Left ventricle myocardium inferior (tissue), 1 donor: ENCODE measurements around the gene BCAN. TPM values are rescaled to one million over a fixed set of nuclear protein-coding genes. Genes with fewer than 3 reads are reported as not detected.
"Not testable (repeated sequence)": the region's sequence is repeated elsewhere in the genome, so short reads cannot be mapped to it uniquely, and the experiment has no call there.

Experiments
- DNase-seq: peaks from one replicate; pipeline ENCODE4 v3.0.0-alpha.2; 2020
- H3K27ac ChIP-seq: fragments of 200-600 bp; replicated peaks from 2 replicates; pipeline ENCODE4 v1.8.0; 2021
- H3K27me3 ChIP-seq: fragments of 200-600 bp; 2 replicates; pipeline ENCODE4 v1.8.0; 2021; ENCODE audit warnings: low read depth
- H3K36me3 ChIP-seq: fragments of 200-600 bp; 2 replicates; pipeline ENCODE4 v1.8.0; 2021
- H3K4me1 ChIP-seq: fragments of 200-600 bp; 2 replicates; pipeline ENCODE4 v1.8.0; 2021
- H3K4me3 ChIP-seq: fragments of 200-600 bp; 2 replicates; pipeline ENCODE4 v1.8.0; 2021; ENCODE audit warnings: mild to moderate bottlenecking, moderate library complexity
- H3K9me3 ChIP-seq: fragments of 200-600 bp; replicated peaks from 2 replicates; pipeline ENCODE4 v1.8.0; 2021
- intact Hi-C: fragments of 100-400 bp; cut with micrococcal nuclease; formaldehyde crosslinking; loops from one replicate; pipeline ENCODE4 v1.11.0; 2022
- total RNA-seq: library from RNA; stranded (reverse); fragmentation: NEBNext Ultra II Directional; extraction: Animal tissue kit (Norgen Biotek cat#: 25700); gene quantifications from one replicate; pipeline ENCODE4 v1.2.1, GENCODE V29; 2021
- TF ChIP-seq, protein P1 (sequence below): fragments of 200-600 bp; IDR thresholded peaks from 2 replicates; pipeline ENCODE4 v1.8.0; 2021; ENCODE audit warnings: antibody characterized with exemption, mild to moderate bottlenecking, borderline replicate concordance
- donor health status: DM: no; HTN: yes; CAD: no; lungs with severe emphysema.

The BCAN gene
- total RNA-seq, 1 donor from 2014 or later, result 0.05 TPM

DNA sequence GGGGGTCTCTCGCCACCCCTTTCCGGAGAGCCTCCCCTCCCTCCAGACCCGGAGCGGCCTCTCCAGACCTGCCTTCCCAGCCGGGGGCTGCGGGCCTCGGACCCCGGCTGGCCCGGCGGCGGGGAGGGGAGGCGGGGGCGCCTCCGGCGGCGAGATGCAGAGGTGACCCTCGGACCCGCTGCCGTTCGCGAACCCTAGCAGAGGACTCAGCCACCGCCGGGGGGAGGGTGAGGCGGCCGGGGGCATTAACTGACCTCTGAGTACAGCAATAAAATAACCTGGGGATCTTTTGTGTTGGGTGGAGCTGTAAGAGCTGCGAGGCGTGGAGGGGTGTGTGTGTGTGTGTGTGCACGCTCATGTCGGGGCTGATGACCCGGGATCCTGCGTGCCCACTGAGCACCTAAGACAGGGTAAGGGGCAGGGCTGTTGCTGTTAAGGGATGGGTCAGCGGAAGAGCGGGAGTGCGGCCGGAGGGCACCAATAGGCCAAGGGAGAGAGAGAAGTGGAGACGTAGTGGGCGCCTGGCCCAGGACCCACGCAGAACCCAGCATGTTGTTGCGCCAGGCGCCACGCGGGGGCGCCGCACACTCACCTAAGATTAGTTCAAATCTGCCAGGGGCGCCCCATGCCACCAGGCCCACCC is 16.4 kb upstream of the BCAN start:
- no peaks in the 10 kb centered on the region for H3K36me3 ChIP-seq
- peak overlapping the region; percentile 79 for H3K27ac ChIP-seq

DNA sequence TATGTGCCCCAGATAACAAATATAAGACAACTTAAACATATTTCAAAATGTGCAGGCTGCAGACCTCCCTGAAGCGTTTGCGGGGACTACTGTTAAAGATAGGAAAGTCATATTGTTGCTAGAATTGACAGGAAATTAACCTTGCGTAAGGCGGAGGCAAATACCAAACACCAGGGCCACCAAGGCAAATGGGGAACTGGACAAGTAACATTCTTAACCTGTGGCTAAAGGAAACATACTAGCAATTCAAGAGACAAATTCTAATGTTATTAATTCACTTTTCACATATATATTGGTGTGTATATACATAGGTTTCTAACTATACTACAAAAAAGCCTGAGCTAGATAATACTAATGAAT is 15.9 kb upstream of the BCAN start:
- Histone ChIP-seq H3K27me3 (peaks cover 87% of the 10 kb centered on the region), H3K4me3 (peak overlapping the region; percentile 63), H3K9me3 (no peaks in the 10 kb centered on the region), H3K4me1 (peaks cover 35% of the 10 kb centered on the region), H3K27ac (peak overlapping the region; percentile 79), H3K36me3 (no peaks in the 10 kb centered on the region)
- no peak for DNase-seq
- TF ChIP-seq, protein P1, sequence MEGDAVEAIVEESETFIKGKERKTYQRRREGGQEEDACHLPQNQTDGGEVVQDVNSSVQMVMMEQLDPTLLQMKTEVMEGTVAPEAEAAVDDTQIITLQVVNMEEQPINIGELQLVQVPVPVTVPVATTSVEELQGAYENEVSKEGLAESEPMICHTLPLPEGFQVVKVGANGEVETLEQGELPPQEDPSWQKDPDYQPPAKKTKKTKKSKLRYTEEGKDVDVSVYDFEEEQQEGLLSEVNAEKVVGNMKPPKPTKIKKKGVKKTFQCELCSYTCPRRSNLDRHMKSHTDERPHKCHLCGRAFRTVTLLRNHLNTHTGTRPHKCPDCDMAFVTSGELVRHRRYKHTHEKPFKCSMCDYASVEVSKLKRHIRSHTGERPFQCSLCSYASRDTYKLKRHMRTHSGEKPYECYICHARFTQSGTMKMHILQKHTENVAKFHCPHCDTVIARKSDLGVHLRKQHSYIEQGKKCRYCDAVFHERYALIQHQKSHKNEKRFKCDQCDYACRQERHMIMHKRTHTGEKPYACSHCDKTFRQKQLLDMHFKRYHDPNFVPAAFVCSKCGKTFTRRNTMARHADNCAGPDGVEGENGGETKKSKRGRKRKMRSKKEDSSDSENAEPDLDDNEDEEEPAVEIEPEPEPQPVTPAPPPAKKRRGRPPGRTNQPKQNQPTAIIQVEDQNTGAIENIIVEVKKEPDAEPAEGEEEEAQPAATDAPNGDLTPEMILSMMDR, result no peak
- intact Hi-C loops, result loop anchor here (2.0 kb wide), 1 partner anchor 31 kb away; no protein-coding TSS in a partner anchor

More for the DNA sequence above, 16.4 kb upstream of the BCAN start:
- DNase-seq, result peak; percentile 52
- H3K4me3 ChIP-seq, result peak overlapping the region; percentile 63
- intact Hi-C loops, result loop anchor here (2.0 kb wide), 1 partner anchor 31 kb away; no protein-coding TSS in a partner anchor
- peaks cover 35% of the 10 kb centered on the region for H3K4me1 ChIP-seq
- no peaks in the 10 kb centered on the region for H3K9me3 ChIP-seq
- TF ChIP-seq, protein P1, result peak; percentile 83
- H3K27me3 ChIP-seq, result peaks cover 83% of the 10 kb centered on the region

DNA sequence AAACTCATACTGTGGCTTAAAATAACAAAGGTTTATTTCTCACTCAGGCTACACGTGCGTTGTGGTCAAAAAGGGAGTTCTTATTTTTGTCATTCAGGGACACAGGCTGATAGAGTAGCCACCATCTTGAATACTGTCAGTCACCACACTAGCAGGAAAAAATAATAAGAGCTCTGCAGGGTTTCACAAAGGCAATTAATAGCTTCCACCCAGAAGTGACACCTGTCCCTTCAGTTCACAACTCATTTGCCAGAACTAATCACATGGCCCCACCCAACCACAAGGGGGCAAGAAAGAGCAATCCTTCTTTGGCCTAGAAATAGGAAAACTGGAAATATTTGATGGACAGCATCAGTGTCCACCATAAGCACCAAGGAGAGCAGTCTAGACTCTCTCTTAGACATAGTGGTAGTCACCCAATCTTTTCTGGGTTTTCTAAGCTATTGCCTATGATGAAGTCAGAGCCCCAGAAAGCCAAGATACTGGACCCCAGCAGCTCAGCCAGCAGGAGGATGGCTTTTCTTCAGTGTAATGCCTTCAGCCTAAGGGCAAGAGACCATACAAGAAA is 14.5 kb upstream of the BCAN start:
- H3K36me3 ChIP-seq, result no peaks in the 10 kb centered on the region
- peaks cover 35% of the 10 kb centered on the region for H3K4me1 ChIP-seq
- H3K27ac ChIP-seq, result no peak overlapping the region
- intact Hi-C loops, result loop anchor here (2.0 kb wide), 1 partner anchor 29 kb away; no protein-coding TSS in a partner anchor
- H3K4me3 ChIP-seq, result no peak overlapping the region
- no peaks in the 10 kb centered on the region for H3K9me3 ChIP-seq
- peaks cover 93% of the 10 kb centered on the region for H3K27me3 ChIP-seq
- TF ChIP-seq, protein P1, result peak; percentile 70
- no peak for DNase-seq

DNA sequence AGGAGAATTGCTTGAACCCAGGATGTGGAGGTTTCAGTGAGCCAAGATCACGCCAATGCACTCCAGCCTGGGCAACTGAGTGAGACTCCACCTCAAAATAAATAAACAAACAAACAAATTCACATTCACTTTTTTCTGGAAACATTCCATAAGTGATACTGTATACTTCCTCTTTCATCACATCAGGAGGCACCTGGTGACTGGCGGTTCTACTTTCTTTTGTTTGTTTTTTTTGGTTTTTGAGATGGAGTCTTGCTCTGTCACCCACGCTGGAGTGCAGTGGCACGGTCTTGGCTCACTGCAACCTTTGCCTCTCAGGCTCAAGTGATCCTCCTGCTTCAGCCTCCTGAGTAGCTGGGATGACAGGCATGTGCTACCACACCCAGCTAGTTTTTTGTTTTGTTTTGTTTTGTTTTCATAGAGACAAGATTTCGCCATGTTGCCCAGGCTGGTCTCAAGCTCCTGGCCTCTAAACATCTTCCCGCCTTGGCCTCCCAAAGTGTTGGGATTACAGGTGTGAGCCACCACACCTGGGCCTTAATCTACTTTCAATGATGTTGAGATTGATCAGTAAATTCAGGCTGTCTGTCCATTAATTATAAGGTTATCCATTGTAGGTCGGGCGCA is 12.0 kb upstream of the BCAN start:
- DNase-seq, result no peak
- H3K36me3 ChIP-seq, result no peaks in the 10 kb centered on the region
- intact Hi-C loops, result no loop called here
- H3K27ac ChIP-seq, result no peak overlapping the region
- TF ChIP-seq, protein P1, result no peak
- no peaks in the 10 kb centered on the region for H3K9me3 ChIP-seq
- no peak overlapping the region for H3K4me3 ChIP-seq
- peaks cover 18% of the 10 kb centered on the region for H3K4me1 ChIP-seq
- peaks cover 98% of the 10 kb centered on the region for H3K27me3 ChIP-seq

DNA sequence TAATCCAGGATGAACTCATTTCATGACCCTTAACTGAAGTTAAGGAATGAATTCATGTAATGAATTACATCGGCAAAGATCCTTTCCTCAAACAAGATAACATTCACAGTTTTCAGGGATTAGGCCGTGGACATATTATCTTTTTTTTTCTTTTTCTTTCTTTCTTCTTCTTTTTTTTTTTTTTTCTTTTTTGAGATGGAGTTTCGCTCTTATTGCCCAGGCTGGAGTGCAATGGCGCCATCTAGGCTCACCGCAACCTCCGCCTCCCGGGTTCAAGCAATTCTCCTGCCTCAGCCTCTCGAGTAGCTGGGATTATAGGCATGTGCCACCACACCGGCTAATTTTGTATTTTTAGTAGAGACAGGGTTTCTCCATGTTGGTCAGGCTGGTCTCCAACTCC is 10.8 kb upstream of the BCAN start:
- intact Hi-C loops, H3K4me3 ChIP-seq, H3K36me3 ChIP-seq, H3K4me1 ChIP-seq, H3K27ac ChIP-seq, H3K9me3 ChIP-seq, DNase-seq: not testable (repeated sequence)
- peaks cover 94% of the 10 kb centered on the region for H3K27me3 ChIP-seq

DNA sequence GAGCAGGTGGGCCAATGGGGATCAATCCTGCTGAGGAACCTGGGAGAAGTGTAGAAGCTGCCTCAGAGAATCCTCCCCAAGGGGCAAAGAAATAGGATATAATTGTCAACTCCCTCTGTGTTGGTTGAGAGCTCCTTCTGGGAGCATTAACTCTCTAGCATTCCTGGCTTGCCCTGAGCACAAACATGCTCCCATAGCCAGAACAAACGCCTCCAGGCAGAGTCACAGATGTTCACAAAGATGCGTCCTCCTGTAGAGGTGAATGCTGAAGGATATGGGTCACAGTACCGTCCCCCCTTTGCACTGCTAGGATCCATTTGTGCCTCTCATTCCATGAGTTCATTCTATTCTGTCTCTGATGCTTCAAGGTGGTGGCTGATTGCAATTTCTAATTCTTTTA is 9.6 kb upstream of the BCAN start:
- Histone ChIP-seq H3K4me1 (no peaks in the 10 kb centered on the region), H3K9me3 (no peaks in the 10 kb centered on the region), H3K4me3 (no peak overlapping the region), H3K27ac (no peak overlapping the region), H3K27me3 (peaks cover 93% of the 10 kb centered on the region), H3K36me3 (no peaks in the 10 kb centered on the region)
- intact Hi-C loops, result no loop called here
- no peak for DNase-seq
- TF ChIP-seq, protein P1, result no peak
